HG03520 (cell line): ENCODE data around the gene SLBP.
A peak's percentile ranks its signal among the peaks of the same experiment; 100 is the strongest.

Source experiments
- ATAC-seq: cut with Tn5 transposase; IDR thresholded peaks from one replicate; pipeline ENCODE4 v1.9.1; 2021; ENCODE audit warnings: mild to moderate bottlenecking, moderate library complexity; ENCODE audit not compliant: unreplicated experiment

Gene SLBP

DNA sequence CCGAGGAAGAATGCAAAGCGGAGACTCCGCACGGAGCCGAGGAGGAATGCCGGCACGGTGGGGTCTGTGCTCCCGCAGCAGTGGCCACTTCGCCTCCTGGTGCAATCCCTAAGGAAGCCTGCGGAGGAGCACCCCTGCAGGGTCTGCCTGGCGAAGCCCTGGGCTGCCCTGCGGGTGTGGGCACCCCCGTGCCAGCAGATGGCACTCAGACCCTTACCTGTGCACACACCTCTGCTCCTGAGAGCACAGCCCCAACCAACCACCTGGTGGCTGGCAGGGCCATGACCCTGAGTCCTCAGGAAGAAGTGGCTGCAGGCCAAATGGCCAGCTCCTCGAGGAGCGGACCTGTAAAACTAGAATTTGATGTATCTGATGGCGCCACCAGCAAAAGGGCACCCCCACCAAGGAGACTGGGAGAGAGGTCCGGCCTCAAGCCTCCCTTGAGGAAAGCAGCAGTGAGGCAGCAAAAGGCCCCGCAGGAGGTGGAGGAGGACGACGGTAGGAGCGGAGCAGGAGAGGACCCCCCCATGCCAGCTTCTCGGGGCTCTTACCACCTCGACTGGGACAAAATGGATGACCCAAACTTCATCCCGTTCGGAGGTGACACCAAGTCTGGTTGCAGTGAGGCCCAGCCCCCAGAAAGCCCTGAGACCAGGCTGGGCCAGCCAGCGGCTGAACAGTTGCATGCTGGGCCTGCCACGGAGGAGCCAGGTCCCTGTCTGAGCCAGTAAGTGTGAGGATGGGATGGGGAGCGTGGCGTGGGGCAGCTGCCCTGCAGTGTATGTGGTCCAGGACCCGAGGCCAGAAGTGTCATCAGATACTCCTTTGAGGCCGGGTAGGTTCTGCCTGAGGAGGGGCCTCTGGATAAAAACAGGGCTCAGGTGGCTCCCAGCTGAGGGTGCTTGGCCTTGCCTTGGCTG, 16.2 kb upstream of the SLBP start:
- no peak for ATAC-seq

- no peak for ATAC-seq
These were observed 15.3 kb upstream of the SLBP start for GRCh38 chr4:1727117-1728031.

GRCh38 chr4:1726146-1726934, 14.2 kb upstream of the SLBP start:
- ATAC-seq: no peak

DNA sequence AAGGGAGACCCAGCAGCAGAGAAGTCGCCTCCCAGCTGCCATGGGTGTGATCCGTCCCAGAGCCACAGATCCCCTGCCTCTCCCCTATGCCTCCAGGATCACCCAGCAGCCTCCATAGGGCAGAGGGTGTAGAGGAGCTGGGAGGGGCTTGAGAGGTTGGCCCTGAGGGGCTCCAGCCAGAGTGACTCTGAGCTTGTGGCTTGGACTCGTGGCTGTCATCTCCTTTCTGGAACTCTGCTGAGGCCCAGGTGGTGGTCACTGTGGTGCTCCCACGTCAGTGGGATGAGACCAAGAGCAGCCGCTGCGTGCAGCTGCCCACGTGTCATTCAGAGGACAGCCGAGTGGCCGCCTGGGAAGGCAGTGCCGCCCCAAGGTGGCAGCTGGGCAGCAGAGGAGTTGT, 13.4 kb upstream of the SLBP start:
- ATAC-seq: no peak

- ATAC-seq: no peak
These were observed 11.1 kb upstream of the SLBP start for GRCh38 chr4:1723131-1723801.

DNA sequence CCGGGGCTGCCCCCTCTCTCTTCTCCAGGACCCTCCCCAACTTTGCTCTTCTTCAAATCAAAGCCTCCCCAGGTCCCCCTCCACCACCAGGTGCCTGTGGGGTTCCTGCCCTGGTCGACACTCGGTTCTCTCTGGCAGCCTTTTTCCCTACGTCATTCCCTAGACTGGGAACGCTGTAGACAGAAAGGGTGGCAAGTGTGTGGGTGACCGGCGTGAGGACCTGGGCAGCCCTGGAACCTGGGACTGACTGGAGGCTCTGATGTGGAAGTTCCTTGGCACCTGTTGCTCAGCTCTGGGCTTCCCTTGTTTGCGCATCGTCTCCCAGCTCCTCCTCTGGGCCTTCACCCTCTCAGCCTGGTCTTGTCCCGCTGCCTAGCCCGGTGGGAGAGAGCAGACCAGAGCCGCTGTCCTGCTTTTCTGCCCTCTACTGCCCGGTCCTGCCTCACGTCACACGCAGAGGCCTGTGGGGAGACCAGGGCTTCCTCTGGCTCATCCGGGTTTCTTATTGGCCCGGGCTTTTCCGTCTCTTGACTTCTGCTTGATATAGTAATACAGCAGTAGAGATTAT, 10.5 kb upstream of the SLBP start:
- no peak for ATAC-seq

DNA sequence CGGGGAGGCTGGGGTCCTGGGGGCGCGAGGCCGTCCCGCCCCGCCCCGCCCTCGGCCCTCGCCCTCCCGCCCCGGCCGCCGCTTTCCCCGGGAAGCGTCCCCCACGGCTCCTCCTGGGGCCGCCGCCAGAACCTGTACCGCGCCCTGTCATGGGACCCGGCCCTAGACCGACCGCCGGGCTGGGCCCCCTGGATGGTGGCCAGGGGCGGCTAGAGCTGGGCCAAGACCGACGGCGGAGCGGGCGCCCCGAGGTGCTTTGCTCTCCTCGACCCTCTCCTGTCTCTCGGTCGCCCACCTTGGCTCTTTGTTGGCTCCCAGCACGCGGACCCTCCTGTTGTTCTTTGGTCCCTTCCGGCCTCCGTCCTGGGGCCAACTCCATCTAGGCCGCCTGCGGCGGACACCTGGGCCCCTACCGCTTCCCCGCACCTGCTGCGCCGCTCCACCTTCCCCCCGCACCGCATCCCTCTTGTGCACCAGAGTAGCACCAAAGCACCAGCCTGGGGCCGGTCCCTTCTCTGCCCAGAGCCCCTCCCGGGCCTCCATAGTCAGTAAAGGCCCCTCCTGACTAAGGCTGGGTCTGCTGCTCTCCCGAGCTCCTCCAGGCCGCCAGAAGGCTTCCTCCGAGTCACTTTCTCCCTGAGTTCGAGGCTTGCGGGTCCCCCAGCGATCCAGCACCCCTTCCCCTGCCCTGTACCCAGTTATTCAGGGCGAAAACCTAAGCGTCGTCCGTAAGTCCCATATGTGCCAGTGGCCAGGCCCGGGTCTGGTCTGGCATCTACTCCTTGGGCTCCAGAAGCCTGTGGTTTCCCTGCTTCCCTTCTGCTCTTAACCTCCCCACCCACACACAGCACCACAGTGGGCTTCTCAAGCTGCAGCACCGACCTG, 9.8 kb upstream of the SLBP start:
- ATAC-seq: no peak

GRCh38 chr4:1721003-1721665, 9.0 kb upstream of the SLBP start, which contains the start of the genes TACC3 and TMEM129:
TACC3 (plus strand) TSS chr4:1721521; CDS start chr4:1723422, 1,901 bp downstream.
TMEM129 (minus strand) TSS chr4:1721323; CDS start chr4:1720837, 486 bp downstream.
- peak; percentile 72 for ATAC-seq

DNA sequence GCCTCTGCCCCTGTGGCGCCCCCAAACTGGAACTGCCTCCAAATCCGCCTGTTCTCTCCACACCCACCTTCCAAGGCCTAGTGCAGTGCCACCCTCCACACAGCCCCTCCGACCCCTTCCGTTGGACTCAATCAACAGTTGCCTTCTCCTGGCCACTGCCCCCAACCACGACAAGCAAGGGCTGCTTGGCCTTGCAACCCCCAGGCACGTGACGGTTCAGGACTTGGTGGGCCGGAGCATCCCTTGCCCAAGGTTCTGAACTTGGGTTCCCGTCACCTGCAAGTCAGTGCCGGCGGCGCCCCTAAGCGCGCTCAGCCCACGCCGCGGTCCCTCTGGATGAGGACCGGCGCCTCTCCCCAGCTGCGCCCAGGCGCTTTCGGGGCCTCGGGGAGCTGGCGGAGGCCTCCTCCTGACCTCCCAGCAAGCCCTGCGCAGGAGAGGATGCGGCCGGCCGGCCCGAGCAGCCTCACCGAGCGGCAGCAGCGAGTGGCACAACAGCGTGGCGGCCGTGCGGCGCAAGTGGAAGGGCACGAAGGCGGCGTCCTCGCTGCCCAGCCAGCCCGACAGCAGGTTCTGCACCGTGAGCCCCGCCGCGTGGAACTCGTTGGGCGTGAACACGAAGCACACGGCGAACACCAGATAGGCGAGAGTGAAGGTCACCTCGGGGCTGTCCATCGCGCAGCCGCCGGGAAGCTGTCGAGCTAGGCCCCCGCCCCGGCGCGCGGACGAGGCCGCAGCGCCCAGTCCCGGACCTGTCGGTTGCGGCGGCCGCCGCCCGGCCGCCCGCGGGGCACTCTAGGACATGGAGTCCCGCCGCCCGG, 8.3 kb upstream of the SLBP start:
- peak; percentile 18 for ATAC-seq

- ATAC-seq: no peak
These were observed 6.2 kb upstream of the SLBP start for GRCh38 chr4:1718095-1718850.

GRCh38 chr4:1717129-1718094, 5.3 kb upstream of the SLBP start:
- ATAC-seq: no peak

DNA sequence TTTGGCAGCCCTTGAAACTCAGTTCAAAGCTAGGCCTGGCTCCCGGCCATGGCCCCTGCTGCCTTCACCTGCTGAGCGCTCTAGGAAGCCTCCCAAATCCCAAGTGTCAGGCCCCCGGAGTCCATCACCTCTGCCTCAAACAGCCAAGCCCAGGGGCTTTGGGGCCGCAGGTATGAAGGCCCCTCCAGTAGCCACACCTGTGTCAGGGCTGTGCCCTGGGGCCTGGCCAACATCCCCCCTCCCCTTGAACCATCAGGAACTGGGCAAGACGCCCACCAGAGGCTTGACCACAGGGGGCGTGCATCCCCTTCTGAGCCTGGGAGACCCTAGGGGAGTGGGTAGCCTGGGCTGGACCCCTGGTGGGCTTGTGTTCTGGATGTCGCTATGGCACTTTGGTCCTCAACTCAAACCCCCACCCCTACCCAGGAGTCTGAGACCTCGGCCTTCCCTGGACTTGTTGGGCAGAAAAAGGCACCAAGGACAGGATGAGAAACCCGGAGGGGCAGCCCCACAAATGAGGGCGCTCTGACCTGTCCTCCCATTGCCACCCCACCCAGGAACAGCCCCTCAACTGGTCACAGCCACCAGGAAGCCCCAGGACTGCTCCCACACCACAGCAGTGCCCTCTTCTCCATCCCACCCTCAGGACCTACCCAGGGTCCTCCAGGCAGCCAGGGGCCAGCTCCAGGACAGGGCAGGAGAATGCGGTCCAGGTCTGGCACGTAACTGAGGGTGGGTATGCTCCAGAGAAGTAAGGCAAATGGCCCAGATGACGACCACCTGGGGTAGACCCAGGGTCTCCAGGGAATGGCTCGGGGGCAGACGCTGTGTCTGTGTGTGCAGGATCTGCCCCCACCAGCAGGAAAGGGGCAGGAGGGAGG, 4.2 kb upstream of the SLBP start:
- ATAC-seq: no peak

GRCh38 chr4:1715002-1715758, 3.1 kb upstream of the SLBP start:
- no peak for ATAC-seq
